GM21723 (cell line): ENCODE data around the gene RAPSN.

Experiments
- ATAC-seq: cut with Tn5 transposase; IDR thresholded peaks from one replicate; pipeline ENCODE4 v1.9.1; 2021; ENCODE audit warnings: mild to moderate bottlenecking, moderate library complexity; ENCODE audit not compliant: unreplicated experiment

RAPSN gene

GRCh38 chr11:47391711-47392432 is 57.1 kb downstream of the RAPSN start:
- ATAC-seq = no peak

DNA sequence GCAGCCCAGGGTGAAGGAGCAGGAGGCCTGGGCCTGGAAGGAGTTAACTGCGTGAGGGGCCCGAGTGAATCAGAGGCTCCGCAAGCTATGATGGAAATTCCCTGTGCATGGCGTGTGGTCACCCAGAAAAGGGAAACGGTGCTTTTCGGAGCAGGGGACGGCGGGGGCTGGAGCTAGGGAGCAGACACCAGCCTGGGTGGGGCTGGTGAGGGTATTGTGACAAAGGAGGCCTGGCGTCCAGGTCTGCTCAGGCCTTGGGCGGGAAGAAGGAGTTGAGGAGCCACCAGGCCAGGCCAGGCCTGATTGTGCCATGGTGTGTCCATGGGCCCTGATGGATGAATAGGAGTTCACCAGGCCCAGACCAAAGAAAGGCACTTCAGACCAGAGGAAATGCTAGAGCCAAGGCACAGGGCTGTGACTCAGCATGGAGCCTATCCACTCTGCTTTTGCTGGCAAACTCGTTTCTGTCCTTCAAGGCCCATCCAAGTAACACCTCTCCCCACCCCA is 57.8 kb downstream of the RAPSN start:
- no peak for ATAC-seq

DNA sequence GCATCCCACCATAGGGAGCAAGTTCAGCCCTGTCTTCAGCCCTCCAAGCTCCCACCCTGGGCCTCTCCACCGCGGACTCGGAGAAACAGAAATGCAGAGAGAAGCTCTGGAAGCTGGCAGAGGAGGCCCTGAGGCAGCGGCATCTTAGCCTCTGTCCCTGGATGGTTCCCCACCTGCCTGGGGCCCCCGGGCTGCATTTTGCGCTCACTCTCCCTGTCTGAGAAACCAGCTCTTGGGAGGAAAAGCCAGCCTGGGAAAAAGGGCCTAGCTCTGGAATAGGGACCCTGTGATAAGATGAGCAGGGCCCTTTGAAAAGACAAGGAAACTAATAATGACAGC is 58.5 kb downstream of the RAPSN start:
- ATAC-seq = no peak

GRCh38 chr11:47389577-47390421 is 59.1 kb downstream of the RAPSN start:
- ATAC-seq = no peak

DNA sequence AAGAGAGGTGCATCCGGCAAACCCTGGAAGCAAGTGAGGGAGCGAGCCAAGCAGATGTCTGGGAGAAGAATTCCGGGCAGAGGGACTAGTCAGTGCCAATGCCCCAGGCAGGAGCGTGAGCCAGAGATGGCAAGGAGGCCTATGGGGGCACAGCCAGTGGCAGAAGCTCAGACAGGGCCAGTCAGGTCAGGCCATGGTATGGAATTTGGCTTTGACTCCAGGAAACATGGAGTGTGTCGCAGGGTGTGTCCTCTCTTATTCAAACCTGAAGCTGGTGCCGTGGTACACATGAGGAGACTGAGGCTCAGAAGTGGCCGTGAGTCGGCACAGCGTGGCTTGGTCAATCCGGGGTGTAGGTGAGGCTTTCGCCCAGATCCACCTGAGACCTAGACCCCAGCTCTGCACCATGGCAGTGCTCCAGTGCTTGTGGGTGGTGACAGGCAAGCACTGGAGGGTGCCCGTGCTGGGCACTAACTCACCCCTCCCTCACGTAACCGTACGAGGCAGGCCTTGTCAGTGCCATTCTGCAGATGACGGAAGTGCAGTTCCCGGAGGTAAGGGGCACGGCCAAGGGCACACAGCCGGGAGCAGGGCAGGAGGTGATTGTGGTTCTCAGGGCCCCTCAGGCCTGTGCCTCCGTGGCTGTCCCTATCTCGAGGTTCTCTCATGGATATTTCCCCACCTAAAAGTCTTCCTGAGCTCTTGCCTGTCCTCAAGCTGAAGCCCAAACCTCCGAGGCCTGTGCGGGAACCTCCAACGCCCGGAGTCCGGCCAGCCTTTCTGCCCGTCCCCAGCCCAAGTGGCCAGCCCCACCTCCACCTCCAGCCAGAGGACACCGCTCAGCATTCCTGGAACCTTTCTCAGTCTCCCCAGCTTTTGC is 60.0 kb downstream of the RAPSN start:
- ATAC-seq = no peak

DNA sequence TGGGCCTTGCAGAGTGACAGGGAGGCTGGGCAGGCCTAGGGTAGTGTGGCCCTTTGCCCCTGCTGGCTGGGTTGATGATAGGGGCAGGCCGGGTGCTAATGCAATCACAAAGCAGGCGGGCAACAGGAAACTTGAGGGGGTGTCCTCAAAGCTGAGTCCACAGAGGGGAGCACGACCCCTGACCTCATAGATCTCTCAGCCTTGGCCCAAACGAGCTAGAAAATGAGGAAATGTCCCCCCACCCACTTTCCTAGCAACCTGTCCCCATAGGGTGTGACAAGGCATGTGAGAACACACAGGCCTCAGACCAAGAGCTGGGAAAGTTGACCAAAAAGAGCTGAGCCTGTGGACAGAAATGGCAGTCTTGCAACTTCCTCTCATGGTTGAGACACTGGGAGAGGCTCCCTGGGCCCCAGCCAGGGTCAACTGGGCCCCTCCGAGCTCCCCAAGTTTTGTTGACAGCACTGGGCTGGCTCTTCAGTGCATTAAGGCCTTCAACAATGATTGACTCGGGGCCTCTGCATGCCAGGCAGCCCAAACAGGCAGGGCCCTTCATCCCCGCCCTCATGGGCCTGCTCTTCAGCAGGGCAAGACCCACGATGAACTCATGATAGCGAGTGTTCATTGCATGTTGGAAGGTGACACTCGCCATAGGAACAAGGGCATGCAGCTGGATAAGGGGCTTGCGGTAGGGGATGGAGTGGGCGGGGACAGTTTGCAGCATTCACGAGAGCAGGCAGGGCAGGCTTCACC is 60.8 kb downstream of the RAPSN start:
- no peak for ATAC-seq
